AG09319 (cell line): ENCODE measurements around the gene MYO3B.

Source experiments
- DNase-seq: peaks from one replicate; pipeline ENCODE4 v3.0.0-alpha.2; 2010; ENCODE audit warnings: low read depth; ENCODE audit errors: extremely low read depth
- CTCF ChIP-seq: IDR thresholded peaks from 2 replicates; pipeline ENCODE4 v1.5.1; 2011; ENCODE audit warnings: low read depth, mild to moderate bottlenecking, inconsistent platforms, low read length, moderate library complexity

MYO3B gene

GRCh38 chr2:170523506-170523905 is 345.6 kb downstream of the MYO3B start:
- no peak for TF ChIP-seq CTCF
- no peak for DNase-seq

- DNase-seq: no peak
- TF ChIP-seq CTCF: no peak
Measured at GRCh38 chr2:170524828-170525565, 347.1 kb downstream of the MYO3B start.

- DNase-seq: peak; percentile 79
- TF ChIP-seq CTCF: no peak
Measured at GRCh38 chr2:170525566-170525900, 347.6 kb downstream of the MYO3B start.

DNA sequence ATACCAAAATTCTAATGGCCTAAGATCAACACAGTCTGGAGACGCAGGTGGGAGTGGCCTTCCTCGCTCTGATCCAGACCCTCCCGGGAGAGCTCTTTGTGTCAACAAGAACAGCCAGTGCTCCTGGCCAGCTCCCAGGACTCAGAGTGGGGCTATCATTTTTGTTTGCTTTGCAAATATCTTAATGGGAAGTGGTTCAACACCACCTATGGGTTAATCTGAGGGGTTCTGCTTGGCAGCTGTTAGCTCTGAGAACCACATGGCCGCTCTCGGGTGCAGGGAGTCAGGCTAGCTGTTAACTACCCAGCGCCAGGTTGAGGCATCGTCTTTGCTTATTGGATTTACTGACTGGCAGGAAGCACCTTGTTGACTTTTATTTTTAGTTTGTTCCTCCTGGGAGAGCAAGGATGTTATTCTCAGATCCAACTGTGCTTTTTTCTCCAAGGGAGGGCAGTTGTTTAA is 352.4 kb downstream of the MYO3B start:
- DNase-seq: no peak

DNA sequence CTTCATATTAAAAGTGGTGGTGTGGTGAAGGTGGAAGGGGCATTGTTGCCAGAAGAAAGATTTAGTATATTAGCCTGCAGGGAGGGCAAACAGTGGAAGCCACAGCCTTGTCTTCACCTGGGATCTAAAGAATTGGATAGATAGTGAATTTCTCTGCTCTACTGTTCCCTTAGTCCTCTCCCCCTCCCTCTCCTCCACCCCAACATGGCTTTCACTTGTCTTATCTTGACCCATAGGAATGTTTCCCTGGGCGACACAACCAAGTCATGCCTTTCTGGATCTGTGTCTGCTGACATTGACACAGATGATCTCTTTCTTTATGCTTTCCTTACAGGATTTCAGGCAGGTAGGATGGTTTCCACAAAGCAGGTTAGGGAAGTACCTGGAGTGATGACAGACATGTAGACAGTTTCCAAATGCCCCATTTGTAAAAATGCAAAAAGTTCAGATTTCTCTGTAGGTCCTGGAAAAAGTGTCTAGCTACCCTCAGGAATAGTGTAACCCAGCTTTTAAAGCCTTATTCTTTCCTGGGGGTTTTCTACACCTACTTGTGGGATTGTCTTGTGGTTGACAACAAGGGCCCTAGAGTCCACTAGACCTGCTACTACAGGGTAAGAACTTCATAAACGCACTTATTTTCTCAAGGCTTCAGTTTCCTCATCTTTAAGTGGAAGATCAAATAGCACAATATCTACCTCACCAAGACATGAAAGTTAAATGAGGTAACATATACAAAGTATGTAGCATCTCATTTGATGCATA is 353.0 kb downstream of the MYO3B start:
- TF ChIP-seq CTCF: no peak
- no peak for DNase-seq

More for the DNA sequence above, 352.4 kb downstream of the MYO3B start:
- TF ChIP-seq CTCF: no peak; the same call in 1 of the 2 replicates

DNA sequence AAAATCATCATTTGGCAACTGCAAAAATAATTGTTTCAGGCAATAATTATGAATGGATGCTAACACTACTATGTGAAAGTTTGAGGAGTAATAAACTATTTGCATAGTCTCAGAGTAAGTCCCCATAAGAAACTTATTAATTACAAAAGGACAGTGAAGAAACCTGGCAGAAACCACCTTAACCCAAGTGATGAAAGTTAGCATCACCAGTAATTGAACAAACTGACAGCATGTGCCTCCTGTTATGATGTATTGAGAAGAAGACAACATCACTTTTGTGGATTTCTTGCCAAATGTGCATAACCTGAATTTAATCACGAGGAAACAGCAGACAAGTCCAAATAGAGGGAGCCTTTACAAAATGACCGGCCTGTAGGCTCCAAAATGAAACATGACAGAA is 353.9 kb downstream of the MYO3B start:
- no peak for TF ChIP-seq CTCF

DNA sequence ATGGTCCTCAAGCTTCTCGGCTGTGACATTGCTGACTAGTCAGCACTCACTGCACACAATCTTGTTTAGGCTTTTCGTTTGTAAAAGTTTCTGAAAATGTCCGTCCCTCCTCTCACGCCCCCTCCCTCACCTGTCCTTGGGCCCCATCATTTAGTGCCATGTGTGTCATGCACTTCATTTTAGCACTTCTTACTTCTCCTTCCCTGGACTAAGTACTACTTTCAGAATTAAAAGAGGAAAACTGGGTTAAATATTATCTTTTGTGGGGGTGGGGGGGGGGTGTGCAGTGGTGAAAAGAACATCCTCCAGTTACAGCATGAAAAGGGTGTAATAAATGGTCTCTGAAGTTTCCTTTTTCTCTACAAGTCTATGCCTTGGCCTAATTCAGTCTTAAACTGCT is 355.2 kb downstream of the MYO3B start:
- DNase-seq: no peak
- no peak for TF ChIP-seq CTCF

More for the DNA sequence above, 353.9 kb downstream of the MYO3B start:
- DNase-seq: no peak
